ENCODE data around the gene MRPS9.

- no peak for TF ChIP-seq CTCF (IDR thresholded peaks at IDR 0.05)
- TF ChIP-seq POLR2A (IDR thresholded peaks at IDR 0.05): no peak
- TF ChIP-seq EP300 (IDR thresholded peaks at IDR 0.05): no peak
Measured at GRCh38 chr2:105076121-105076520, 38.3 kb downstream of the MRPS9 start.
